SK-N-MC (cell line): Measurements from ENCODE around the gene CFAP46.

ENCODE experiments used
- EZH2 ChIP-seq: fragments of 200-600 bp; sonication (generic); IDR thresholded peaks from one replicate; pipeline ENCODE4 v1.6.1; 2017; ENCODE audit warnings: antibody characterized with exemption
- POLR2AphosphoS5 ChIP-seq: IDR thresholded peaks from 2 replicates; pipeline ENCODE4 v1.6.1; 2012; ENCODE audit warnings: mild to moderate bottlenecking, low read depth, low read length, borderline replicate concordance

GRCh38 chr10:132840698-132841614 is 101.4 kb downstream of the CFAP46 start:
- TF ChIP-seq EZH2 (no peak), POLR2AphosphoS5 (no peak)
